EL (cell line): ENCODE data around the gene NELFE.
"Not testable (repeated sequence)": the region's sequence is repeated elsewhere in the genome, so short reads cannot be mapped to it uniquely, and the experiment has no call there.

Experiments
- DNase-seq: peaks from one replicate; pipeline ENCODE4 v3.0.0-alpha.2; 2016

Gene NELFE, protein sequence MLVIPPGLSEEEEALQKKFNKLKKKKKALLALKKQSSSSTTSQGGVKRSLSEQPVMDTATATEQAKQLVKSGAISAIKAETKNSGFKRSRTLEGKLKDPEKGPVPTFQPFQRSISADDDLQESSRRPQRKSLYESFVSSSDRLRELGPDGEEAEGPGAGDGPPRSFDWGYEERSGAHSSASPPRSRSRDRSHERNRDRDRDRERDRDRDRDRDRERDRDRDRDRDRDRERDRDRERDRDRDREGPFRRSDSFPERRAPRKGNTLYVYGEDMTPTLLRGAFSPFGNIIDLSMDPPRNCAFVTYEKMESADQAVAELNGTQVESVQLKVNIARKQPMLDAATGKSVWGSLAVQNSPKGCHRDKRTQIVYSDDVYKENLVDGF

DNA sequence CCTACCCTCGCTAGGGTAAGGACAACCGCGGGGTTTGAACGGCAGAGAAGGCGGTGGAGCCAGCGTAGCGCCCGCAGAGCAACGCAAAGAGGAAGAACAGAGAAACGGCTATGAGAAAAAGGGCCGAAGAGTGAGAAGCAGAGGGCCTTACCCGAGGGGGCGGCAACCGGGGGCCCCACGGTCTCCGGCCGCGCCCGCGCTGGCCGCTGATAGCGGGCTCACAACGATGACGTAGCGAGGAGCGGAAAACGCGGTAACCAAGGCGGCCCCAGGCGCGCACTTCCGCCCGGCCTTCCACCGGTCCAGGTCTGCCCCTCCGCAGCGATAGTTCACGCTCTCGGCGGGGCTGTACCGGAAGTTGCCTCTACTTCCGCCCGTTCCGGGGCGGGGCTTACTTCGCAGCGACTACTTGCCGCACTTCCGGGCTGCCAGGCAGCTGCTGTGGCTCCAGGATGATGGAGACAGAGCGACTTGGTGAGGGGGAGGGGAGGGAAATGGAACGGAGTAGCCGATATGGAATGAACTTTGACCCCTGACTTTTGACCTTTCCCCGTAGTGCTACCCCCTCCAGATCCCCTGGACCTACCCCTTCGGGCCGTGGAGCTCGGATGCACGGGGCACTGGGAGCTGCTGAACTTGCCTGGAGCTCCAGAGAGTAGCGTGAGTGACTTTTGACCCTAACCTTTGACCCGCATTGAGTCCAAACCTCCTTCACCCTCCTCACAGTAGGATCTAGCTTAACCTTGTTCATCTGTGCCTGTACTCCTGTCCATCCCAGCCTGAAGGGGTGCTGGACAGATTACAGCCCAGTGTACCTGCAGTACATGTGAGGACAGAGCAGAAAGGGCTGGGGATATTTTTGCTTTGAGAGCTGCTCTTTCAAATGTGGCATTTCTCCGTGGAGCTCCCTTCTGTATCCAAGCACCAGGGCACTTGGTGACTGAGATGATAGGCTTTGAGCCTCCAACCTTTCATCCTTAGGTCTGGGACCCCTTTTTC is at the start of gene NELFE, which contains the start of gene SKIC2:
Gene NELFE, minus strand, starts transcription at position 231 of the 999 bp plus-strand sequence. CDS start 525 bp downstream, outside the sequence.
Gene SKIC2, plus strand, starts transcription at position 435 of the 999 bp plus-strand sequence. Its CDS starts 18 bp downstream, at position 453.
- peak; percentile 99 for DNase-seq

DNA sequence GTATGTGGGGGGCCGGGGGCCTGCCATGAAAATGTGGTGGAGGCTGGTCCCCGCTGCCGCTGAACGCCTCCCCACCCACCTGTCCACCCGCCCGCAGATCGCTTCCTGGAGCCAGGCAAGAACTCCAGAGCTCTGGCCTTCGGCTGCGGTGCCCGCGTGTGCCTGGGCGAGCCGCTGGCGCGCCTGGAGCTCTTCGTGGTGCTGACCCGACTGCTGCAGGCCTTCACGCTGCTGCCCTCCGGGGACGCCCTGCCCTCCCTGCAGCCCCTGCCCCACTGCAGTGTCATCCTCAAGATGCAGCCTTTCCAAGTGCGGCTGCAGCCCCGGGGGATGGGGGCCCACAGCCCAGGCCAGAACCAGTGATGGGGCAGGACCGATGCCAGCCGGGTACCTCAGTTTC is 49.3 kb upstream of the NELFE start:
- not testable (repeated sequence) for DNase-seq

DNA sequence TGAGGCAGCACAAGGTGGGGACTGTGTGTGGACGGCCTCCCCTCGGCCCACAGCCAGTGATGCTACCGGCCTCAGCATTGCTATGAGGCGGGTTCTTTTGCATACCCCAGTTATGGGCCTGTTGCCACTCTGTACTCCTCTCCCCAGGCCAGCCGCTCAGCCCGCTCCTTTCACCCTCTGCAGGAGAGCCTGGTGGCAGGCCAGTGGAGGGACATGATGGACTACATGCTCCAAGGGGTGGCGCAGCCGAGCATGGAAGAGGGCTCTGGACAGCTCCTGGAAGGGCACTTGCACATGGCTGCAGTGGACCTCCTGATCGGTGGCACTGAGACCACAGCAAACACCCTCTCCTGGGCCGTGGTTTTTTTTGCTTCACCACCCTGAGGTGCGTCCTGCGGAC is 48.3 kb upstream of the NELFE start:
- not testable (repeated sequence) for DNase-seq

- not testable (repeated sequence) for DNase-seq
Observed at GRCh38 chr6:32005991-32006529, 47.3 kb upstream of the NELFE start.

- DNase-seq: not testable (repeated sequence)
Observed at GRCh38 chr6:32005538-32005880, 46.7 kb upstream of the NELFE start.

DNA sequence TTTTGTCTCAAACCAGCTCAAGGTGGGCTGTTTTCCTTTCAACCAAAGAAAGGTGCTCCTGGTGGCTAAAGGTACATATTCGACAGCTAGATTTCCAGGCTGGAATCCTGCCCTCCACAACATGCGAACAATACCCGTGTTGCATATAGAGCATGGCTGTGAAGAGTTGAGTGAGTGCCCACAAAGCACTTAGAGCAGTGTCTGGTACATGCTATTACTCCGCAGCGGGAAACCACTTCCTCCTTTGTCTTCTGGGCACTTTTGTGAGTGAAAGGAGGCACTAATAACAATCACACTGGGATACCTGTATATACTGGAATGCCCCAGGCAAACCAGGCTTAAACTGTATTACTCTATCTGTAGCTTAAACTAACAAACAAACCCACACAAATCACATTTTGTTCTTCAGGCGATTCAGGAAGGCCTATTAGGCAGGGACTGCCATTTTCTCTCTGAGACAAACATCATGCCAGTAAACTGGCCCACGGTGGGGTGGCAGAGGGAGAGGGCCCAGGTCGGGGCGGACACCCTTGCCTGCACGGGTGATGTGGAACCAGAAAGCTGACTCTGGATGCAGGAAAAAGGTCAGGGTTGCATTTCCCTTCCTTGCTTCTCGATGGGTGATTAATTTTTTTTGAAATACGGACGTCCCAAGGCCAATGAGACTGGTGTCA is 46.2 kb upstream of the NELFE start:
- not testable (repeated sequence) for DNase-seq

DNA sequence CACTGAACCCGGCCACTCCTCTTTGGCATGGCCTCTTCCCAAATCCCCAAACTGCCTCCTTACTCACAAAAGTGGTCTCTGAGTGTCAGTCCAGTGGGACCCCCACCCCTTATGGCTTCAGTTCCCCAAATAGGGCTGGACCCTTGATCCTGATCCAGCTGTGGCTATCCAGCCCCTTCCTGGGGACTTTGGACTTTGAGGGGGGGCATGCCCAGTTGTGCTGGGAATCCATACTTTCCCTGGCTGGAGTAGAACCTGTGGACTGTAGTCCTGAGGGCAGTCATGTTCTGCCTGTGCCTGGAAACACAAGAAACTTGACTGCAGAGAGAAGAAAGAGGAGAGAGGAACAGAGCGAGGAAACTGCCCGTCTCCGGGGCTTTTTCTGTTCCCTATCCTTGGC is 45.6 kb upstream of the NELFE start:
- not testable (repeated sequence) for DNase-seq

GRCh38 chr6:32003301-32003700 is 44.5 kb upstream of the NELFE start:
- DNase-seq: not testable (repeated sequence)

DNA sequence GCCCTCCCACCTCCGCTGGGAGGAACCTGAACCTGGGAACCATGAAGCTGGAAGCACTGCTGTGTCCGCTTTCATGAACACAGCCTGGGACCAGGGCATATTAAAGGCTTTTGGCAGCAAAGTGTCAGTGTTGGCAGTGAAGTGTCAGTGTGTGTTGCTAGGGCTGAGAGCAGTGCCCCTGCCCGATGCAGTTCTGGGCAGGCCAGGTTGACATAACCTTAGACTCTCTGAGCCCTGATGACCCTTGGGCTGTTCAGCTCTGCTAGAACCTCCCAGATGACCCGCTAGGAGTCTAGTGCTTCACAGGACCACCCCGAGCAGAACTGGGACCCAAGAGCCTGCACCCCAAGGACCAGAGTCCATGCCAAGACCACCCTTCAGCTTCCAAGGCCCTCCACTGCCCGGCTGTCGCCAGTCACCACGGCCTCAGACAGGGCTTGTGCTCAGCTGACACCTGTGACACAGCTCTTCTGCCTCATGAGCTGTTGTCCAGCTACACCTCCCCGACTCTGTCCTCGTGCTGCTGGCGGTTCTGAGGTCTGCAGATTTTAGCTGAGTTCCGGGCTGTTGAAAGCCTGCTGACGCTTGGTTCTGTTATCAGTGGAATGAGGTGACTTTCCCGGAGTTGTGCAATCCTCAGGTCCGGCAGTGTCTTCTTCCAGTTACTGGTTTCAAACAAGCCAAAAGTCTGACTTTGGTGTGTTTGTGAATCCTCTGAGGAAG is 43.9 kb upstream of the NELFE start:
- DNase-seq: not testable (repeated sequence)

GRCh38 chr6:31996385-31996784 is 37.6 kb upstream of the NELFE start:
- DNase-seq: not testable (repeated sequence)

- not testable (repeated sequence) for DNase-seq
Observed at GRCh38 chr6:31994421-31994820, 35.6 kb upstream of the NELFE start.

- DNase-seq: not testable (repeated sequence)
Observed at GRCh38 chr6:31989363-31989762, 30.6 kb upstream of the NELFE start.

- DNase-seq: not testable (repeated sequence)
Observed at GRCh38 chr6:31981744-31982143, 23.0 kb upstream of the NELFE start, which contains the start of gene C4A. Gene C4A, plus strand, starts transcription at chr6:31982057. Its CDS starts 51 bp downstream, at chr6:31982108.

DNA sequence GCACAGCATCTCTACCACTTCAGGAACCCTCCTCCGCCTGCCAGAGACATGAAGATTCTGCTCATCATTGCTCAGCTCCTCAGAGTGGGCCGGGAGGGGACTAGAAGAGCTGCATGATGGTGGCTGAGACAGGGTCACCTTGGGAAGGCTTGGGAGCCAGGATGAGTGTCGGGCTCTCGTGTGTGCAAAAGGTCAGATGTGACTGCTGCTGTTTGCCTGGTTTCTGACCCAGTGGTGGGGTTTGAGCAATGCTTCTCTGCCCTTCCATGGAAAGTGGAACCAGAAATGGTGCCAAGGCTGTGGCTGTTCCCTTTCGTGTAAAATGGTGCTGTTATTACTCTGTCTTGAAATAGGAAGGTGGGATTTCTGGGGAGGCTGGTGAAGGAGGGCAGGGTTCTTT is 22.2 kb upstream of the NELFE start:
- DNase-seq: not testable (repeated sequence)

- not testable (repeated sequence) for DNase-seq
Observed at GRCh38 chr6:31980195-31980876, 21.6 kb upstream of the NELFE start.

DNA sequence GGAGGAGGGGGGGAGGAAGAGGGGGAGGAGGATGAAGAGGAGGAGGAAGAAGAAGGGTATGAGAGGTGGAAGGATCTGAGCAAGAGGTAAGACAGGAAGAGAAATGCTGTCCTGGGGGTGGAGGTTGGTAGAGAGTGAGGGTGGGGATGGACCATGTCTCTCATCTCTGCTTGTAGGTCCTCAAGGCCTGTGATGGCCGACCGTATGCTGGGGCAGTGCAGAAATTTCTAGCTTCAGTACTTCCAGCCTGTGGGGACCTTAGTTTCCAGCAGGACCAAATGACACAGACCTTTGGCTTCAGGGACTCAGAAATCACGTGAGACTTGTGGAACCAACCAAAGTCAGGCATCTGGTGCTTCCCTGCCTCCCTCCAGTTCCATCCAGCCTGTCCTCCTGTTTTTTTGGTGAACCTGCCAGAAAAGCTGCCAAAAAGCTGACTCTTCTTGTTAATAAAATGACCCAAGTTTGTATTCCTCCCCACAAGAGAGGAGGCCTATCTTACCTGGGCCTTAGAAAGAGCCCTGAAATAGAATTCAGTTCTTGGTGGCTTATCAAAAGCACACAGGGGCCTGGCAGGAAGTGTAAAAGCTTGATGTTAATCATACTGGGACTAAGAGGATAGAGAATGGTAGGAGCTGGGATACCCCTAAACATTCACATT is 20.6 kb upstream of the NELFE start:
- no peak for DNase-seq

- no peak for DNase-seq
Observed at GRCh38 chr6:31978831-31979230, 20.1 kb upstream of the NELFE start.

GRCh38 chr6:31977816-31978431 is 19.2 kb upstream of the NELFE start:
- DNase-seq: no peak

DNA sequence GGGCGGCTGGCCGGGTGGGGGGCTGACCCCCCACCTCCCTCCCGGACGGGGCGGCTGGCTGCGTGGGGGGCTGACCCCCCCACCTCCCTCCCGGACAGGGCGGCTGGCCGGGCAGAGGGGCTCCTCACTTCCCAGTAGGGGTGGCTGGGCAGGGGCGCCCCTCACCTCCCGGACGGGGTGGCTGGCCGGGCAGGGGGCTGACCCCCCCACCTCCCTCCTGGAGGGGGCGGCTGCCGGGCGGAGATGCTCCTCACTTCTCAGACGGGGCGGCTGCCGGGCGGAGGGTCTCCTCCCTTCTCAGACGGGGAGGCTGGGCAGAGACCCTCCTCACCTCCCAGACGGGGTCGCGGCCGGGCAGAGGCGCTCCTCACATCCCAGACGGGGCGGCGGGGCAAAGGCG is 17.3 kb upstream of the NELFE start:
- not testable (repeated sequence) for DNase-seq
